Measurements from ENCODE around the gene ADSL. TPM values are rescaled to one million over a fixed set of nuclear protein-coding genes. Genes with fewer than 3 reads are reported as not detected.

ADSL gene
- total RNA-seq, 1 experiment from 2014 or later: 126 TPM

- TF ChIP-seq MAX (IDR thresholded peaks at IDR 0.05): no peak
- no peak for TF ChIP-seq EZH2 (IDR thresholded peaks at IDR 0.05)
- no peak for TF ChIP-seq POLR2AphosphoS5 (IDR thresholded peaks at IDR 0.05; ENCODE audit: low read depth, low read length)
- no peak for TF ChIP-seq ZFX (IDR thresholded peaks at IDR 0.05)
- TF ChIP-seq ZNF274 (IDR thresholded peaks at IDR 0.05; ENCODE audit: low read depth, low read length): no peak
- TF ChIP-seq EGR1 (IDR thresholded peaks at IDR 0.05; ENCODE audit: low read depth): no peak
Observed at GRCh38 chr22:40361100-40361499, 14.8 kb downstream of the ADSL start (continued).

- RAD21 ChIA-PET (ENCODE audit: low non-redundant PET in 1 of 2, low total read pairs in 2 of 2, uncharacterized antibody in 2 of 2, unreplicated experiment in 2 of 2): no interaction called here
- H3K9me3 ChIP-seq (ENCODE audit: control insufficient read depth in 1 of 2, insufficient read depth in 1 of 2, low read depth in 1 of 2, low read length in 2 of 2): no peaks in the 10 kb centered on the region
- CTCF ChIA-PET: no interaction called here
- no peaks in the 10 kb centered on the region for H3K27me3 ChIP-seq (ENCODE audit: insufficient read depth, low read length)
- H3K4me1 ChIP-seq (ENCODE audit: control insufficient read depth in 1 of 2, insufficient read depth in 2 of 2, low read length in 2 of 2): no peaks in the 10 kb centered on the region
- H3K9me2 ChIP-seq (ENCODE audit: insufficient read depth): no peaks in the 10 kb centered on the region
- H4K20me1 ChIP-seq (ENCODE audit: insufficient read depth): no peaks in the 10 kb centered on the region
- H3K36me3 ChIP-seq (ENCODE audit: control insufficient read depth in 1 of 2, insufficient read depth in 2 of 2, low read length in 2 of 2): peaks cover 70 to 87% of the 10 kb centered on the region in 2 experiments
- H3K4me3 ChIP-seq (replicated peaks in 1 of 2; ENCODE audit: low read depth in 1 of 2, low read length in 2 of 2): no peak overlapping the region
- BruUV-seq (replicated peaks): no TSS peak
- intact Hi-C loops (cut with micrococcal nuclease): no loop called here
- no peak overlapping the region for H3K27ac ChIP-seq (ENCODE audit: low read depth, low read length)
- no peaks in the 10 kb centered on the region; the same call in 1 of the 2 replicates for H3K79me2 ChIP-seq (ENCODE audit: insufficient read depth, low read length)
- TF ChIP-seq ZFX (IDR thresholded peaks at IDR 0.05) (no peak), SIN3A (IDR thresholded peaks at IDR 0.05; ENCODE audit: low read depth) (no peak), FOSL1 (IDR thresholded peaks at IDR 0.05; ENCODE audit: low read depth) (no peak), SRF (IDR thresholded peaks at IDR 0.05; ENCODE audit: low read depth) (no peak), CTCF (IDR thresholded peaks at IDR 0.05 in 2 of 3, conservative IDR thresholded peaks at IDR 0.05 in 1 of 3; ENCODE audit: borderline replicate concordance in 1 of 3, insufficient read depth in 1 of 3, low read depth in 2 of 3, low read length in 2 of 3) (no peak), POLR2AphosphoS5 (IDR thresholded peaks at IDR 0.05; ENCODE audit: low read depth, low read length) (no peak), JUND (IDR thresholded peaks at IDR 0.05) (no peak), TCF7L2 (IDR thresholded peaks at IDR 0.05; ENCODE audit: borderline replicate concordance, extremely low read depth, insufficient read depth, insufficient read length) (no peak), ZNF274 (IDR thresholded peaks at IDR 0.05; ENCODE audit: low read depth, low read length) (no peak), ELF1 (IDR thresholded peaks at IDR 0.05; ENCODE audit: borderline replicate concordance, low read depth) (no peak), SP1 (IDR thresholded peaks at IDR 0.05; ENCODE audit: low read depth) (no peak)
- POLR2A ChIA-PET: no interaction called here
- DNase-seq (ENCODE audit: low read depth, low spot score) (no peak), ATAC-seq (no peak)
- H2AFZ ChIP-seq (ENCODE audit: low read depth, low read length, poor library complexity, severe bottlenecking): no peak overlapping the region
- H3K4me2 ChIP-seq (ENCODE audit: low read length): no peak overlapping the region
- H3K9ac ChIP-seq (ENCODE audit: low read length): no peak overlapping the region
Observed at GRCh38 chr22:40363059-40363458, 16.8 kb downstream of the ADSL start.

Measured in HCT116 (cell line).